Gastroesophageal sphincter (tissue), 3 donors: ENCODE results near the gene MXI1.

Source experiments
- EP300 ChIP-seq: sonication (generic); formaldehyde crosslinking; IDR thresholded peaks from one replicate; pipeline ENCODE4 v1.6.1; 2017; ENCODE audit warnings: antibody characterized with exemption, mild to moderate bottlenecking
- POLR2A ChIP-seq, 2 donors: fragments of 450-650 bp; IDR thresholded peaks; one replicate each; pipeline ENCODE4 v1.6.1; 2017; ENCODE audit warnings: antibody characterized with exemption in 2 of 2, mild to moderate bottlenecking in 2 of 2, moderate library complexity in 1 of 2
- TF ChIP-seq, protein P1 (sequence below), 4 experiments: fragments of 200-600 bp in 2 of 4; fragments of 450-650 bp in 2 of 4; sonication (generic) in 1 of 4; IDR thresholded peaks; one replicate each; pipeline ENCODE4 v1.5.1; 2017 to 2019; ENCODE audit warnings: antibody characterized with exemption in 4 of 4, mild to moderate bottlenecking in 2 of 4, moderate library complexity in 2 of 4

DNA sequence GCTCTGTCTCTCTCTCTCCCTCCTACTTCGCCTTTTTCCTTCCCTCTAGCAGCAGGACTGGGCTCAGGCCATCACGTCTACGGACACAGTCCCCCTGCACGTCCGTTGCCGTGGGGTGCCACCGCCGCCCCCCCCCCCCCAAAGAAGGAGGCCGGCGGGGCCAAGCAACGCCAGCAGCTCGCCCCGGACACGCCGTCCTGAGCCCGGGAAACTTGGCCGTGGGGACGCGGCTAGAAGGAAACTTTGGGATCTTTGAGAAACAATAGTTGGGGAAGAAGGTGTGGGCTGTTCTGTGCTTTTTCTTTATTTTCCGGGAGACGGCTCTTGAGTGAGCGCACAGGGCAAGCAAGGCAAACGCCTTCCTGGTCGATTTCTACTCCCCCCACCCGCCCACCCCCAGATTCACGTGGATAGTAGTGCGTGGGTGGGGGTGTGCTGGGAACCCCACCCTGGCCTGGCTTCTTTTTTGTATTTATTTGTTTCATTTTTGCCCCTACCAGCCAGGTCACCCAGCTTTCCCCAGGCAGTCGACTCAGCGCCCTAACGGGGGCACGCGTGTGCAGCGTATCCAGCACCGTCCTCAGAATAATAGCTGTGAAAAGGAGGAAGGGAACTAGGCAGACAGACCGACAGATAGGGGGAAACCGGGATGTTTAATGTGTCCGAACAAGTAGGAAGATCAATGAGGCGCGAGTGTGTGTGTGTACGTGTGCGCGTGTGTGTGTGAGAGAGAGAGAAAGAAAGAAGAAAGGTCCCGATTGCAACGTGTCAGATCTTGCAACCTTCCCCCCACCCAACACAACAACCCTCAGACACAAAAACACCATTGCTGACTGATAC, 1.4 kb downstream of the MXI1 start:
- TF ChIP-seq, protein P1, sequence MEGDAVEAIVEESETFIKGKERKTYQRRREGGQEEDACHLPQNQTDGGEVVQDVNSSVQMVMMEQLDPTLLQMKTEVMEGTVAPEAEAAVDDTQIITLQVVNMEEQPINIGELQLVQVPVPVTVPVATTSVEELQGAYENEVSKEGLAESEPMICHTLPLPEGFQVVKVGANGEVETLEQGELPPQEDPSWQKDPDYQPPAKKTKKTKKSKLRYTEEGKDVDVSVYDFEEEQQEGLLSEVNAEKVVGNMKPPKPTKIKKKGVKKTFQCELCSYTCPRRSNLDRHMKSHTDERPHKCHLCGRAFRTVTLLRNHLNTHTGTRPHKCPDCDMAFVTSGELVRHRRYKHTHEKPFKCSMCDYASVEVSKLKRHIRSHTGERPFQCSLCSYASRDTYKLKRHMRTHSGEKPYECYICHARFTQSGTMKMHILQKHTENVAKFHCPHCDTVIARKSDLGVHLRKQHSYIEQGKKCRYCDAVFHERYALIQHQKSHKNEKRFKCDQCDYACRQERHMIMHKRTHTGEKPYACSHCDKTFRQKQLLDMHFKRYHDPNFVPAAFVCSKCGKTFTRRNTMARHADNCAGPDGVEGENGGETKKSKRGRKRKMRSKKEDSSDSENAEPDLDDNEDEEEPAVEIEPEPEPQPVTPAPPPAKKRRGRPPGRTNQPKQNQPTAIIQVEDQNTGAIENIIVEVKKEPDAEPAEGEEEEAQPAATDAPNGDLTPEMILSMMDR (IDR thresholded peaks at IDR 0.05) = peak in 2 of 4 experiments; percentile 22 to 51
- TF ChIP-seq EP300 (no peak), POLR2A (IDR thresholded peaks at IDR 0.05) (peak in 1 of 2 donors; percentile 10)
